Measurements from ENCODE around the gene PIK3AP1. TPM values are rescaled to one million over a fixed set of nuclear protein-coding genes. Genes with fewer than 3 reads are reported as not detected.

Gene PIK3AP1
- total RNA-seq, 1 donor from 2014 or later, result 0.49 TPM

DNA sequence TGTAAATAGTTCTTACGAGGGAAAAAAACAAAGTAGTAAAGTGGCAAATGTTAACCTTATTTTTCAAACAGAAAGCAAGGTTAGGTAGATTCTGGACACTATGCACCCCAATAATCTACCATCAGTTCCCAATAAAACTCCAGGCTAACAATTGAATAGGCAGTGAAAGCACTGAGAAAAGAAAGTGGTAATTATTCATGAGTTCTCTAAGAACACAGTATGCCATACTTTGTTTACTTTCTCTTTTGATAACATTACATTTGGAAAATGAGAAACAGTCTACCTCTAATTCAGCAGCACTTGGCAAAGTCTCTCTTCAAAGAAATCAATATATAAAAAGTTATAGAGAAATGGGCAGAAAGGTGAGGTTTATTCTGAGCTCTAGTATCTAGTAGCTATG lies 151.9 kb downstream of the PIK3AP1 start:
- DNase-seq, result no peak
- TF ChIP-seq, protein P1, sequence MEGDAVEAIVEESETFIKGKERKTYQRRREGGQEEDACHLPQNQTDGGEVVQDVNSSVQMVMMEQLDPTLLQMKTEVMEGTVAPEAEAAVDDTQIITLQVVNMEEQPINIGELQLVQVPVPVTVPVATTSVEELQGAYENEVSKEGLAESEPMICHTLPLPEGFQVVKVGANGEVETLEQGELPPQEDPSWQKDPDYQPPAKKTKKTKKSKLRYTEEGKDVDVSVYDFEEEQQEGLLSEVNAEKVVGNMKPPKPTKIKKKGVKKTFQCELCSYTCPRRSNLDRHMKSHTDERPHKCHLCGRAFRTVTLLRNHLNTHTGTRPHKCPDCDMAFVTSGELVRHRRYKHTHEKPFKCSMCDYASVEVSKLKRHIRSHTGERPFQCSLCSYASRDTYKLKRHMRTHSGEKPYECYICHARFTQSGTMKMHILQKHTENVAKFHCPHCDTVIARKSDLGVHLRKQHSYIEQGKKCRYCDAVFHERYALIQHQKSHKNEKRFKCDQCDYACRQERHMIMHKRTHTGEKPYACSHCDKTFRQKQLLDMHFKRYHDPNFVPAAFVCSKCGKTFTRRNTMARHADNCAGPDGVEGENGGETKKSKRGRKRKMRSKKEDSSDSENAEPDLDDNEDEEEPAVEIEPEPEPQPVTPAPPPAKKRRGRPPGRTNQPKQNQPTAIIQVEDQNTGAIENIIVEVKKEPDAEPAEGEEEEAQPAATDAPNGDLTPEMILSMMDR (IDR thresholded peaks at IDR 0.05; ENCODE audit: partially characterized antibody, unreplicated experiment), result no peak
- peaks cover 4% of the 10 kb centered on the region for H3K4me1 Mint-ChIP-seq (ENCODE audit: low read depth, unreplicated experiment)
- H3K27me3 Mint-ChIP-seq (ENCODE audit: unreplicated experiment), result peaks cover 3% of the 10 kb centered on the region
- no peaks in the 10 kb centered on the region for H3K36me3 Mint-ChIP-seq (ENCODE audit: unreplicated experiment)
- H3K27ac Mint-ChIP-seq (ENCODE audit: unreplicated experiment), result no peak overlapping the region
- H3K4me3 Mint-ChIP-seq (ENCODE audit: unreplicated experiment), result no peak overlapping the region
- no peaks in the 10 kb centered on the region for H3K9me3 Mint-ChIP-seq (ENCODE audit: unreplicated experiment)

DNA sequence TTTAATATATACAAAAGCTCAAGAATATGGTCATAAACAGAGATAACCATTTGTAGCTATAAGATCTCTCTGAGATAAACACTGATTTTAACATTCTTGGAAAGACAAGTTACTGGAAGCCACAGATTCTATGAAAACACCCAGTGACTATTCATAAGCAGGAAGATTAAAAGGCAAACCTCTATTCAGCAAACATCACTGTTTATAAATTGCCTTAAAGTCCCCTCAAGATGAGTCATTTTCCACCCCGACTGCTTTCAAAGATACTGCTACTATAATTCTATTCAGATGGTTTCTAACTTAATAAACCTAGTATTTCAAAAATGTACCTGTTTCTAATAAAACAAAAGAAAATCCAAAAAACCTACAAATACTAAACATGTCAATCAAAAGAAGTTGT lies 154.5 kb downstream of the PIK3AP1 start:
- DNase-seq, result no peak
- H3K36me3 Mint-ChIP-seq (ENCODE audit: unreplicated experiment), result no peaks in the 10 kb centered on the region
- no peaks in the 10 kb centered on the region for H3K9me3 Mint-ChIP-seq (ENCODE audit: unreplicated experiment)
- TF ChIP-seq, protein P1 (IDR thresholded peaks at IDR 0.05; ENCODE audit: partially characterized antibody, unreplicated experiment), result no peak
- H3K27ac Mint-ChIP-seq (ENCODE audit: unreplicated experiment), result no peak overlapping the region
- no peak overlapping the region for H3K4me3 Mint-ChIP-seq (ENCODE audit: unreplicated experiment)
- peaks cover 3% of the 10 kb centered on the region for H3K27me3 Mint-ChIP-seq (ENCODE audit: unreplicated experiment)
- H3K4me1 Mint-ChIP-seq (ENCODE audit: low read depth, unreplicated experiment), result peaks cover 4% of the 10 kb centered on the region

DNA sequence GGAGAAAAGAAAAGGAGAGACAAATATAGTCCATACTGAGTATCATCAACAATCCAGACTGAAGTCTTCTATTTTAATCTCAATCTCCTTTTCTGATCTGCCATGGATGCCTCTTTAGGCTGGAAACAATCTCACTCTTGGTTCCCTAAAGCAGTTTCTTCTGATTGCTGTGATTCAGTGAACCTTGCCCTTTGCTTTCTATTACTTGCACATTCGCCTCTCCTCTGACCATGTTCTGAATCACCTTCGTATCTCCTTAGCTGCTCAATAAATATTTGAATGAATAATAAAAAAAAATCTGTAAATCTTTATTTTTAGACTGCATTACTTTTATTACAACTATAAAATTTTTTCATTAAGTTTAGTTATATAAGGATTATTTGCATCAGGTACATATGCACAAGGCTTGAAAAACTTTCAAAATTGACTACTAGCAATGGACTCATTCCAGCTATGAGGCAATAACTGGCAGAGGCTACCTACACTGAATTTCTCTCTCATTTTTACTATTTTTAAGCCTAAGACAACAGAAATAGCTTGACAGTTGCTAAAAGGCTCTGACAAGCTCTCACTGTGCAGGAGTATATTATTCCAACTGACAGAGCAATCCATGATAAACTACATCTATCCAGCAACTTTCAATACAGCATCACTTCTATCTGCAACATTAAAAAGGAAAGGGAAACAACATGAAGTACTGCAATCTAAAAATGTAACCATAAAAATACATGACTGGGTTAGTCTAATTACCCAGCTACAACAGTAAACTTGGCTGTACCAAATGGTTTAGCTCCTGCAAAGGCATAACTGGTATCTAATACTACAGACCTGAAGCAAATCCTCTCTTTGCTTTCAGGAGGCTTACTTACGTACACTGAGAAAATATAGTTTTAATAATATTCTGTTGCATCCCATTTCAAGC lies 159.1 kb downstream of the PIK3AP1 start:
- TF ChIP-seq, protein P1 (IDR thresholded peaks at IDR 0.05; ENCODE audit: partially characterized antibody, unreplicated experiment), result no peak
- Mint-ChIP-seq H3K9me3 (ENCODE audit: unreplicated experiment) (peaks cover 2% of the 10 kb centered on the region), H3K27ac (ENCODE audit: unreplicated experiment) (no peak overlapping the region), H3K36me3 (ENCODE audit: unreplicated experiment) (no peaks in the 10 kb centered on the region), H3K4me3 (ENCODE audit: unreplicated experiment) (no peak overlapping the region), H3K27me3 (ENCODE audit: unreplicated experiment) (no peaks in the 10 kb centered on the region), H3K4me1 (ENCODE audit: low read depth, unreplicated experiment) (peaks cover 3% of the 10 kb centered on the region)
- DNase-seq, result no peak

DNA sequence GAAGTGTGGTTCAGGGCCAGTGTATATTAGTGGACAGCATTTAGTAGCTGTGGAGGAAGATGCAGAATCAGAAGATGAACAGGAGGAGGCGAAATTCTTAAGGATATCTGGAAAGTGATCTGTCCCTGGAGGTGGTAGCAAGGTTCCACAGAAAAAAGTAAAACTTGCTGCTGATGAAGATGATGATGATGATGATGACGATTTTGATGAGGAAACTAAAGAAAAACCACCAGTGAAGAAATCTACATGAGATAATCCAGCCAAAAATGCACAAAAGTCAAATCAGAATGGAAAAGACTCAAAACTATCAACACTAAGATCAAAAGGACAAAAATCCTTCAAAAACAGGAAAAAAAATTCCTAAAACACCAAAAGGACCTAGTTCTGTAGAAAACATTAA lies 159.8 kb downstream of the PIK3AP1 start:
- H3K27me3 Mint-ChIP-seq (ENCODE audit: unreplicated experiment), result no peaks in the 10 kb centered on the region

More for the DNA sequence above, 159.8 kb downstream of the PIK3AP1 start:
- H3K4me3 Mint-ChIP-seq (ENCODE audit: unreplicated experiment), result no peak overlapping the region
- TF ChIP-seq, protein P1 (IDR thresholded peaks at IDR 0.05; ENCODE audit: partially characterized antibody, unreplicated experiment), result no peak
- no peaks in the 10 kb centered on the region for H3K36me3 Mint-ChIP-seq (ENCODE audit: unreplicated experiment)
- peaks cover 3% of the 10 kb centered on the region for H3K4me1 Mint-ChIP-seq (ENCODE audit: low read depth, unreplicated experiment)
- H3K27ac Mint-ChIP-seq (ENCODE audit: unreplicated experiment), result no peak overlapping the region
- DNase-seq, result no peak
- peaks cover 2% of the 10 kb centered on the region for H3K9me3 Mint-ChIP-seq (ENCODE audit: unreplicated experiment)

All from glutamatergic neuron (in vitro differentiated cells).